GM04503 (cell line): ENCODE results near the gene HGFAC.
A peak's percentile ranks its signal among the peaks of the same experiment; 100 is the strongest.

Experiments used
- DNase-seq: peaks from one replicate; pipeline ENCODE4 v3.0.0-alpha.2; 2012; ENCODE audit warnings: low read depth

HGFAC gene

GRCh38 chr4:3426465-3427133 lies 15.2 kb upstream of the HGFAC start:
- DNase-seq = no peak

- no peak for DNase-seq
Measured at GRCh38 chr4:3427134-3427476, 14.7 kb upstream of the HGFAC start.

GRCh38 chr4:3427706-3428446 lies 13.9 kb upstream of the HGFAC start:
- DNase-seq = no peak

- DNase-seq = no peak
Measured at GRCh38 chr4:3429651-3430050, 12.1 kb upstream of the HGFAC start.

- DNase-seq = no peak
Measured at GRCh38 chr4:3430524-3430923, 11.2 kb upstream of the HGFAC start.

GRCh38 chr4:3431446-3431993 lies 10.2 kb upstream of the HGFAC start:
- no peak for DNase-seq

GRCh38 chr4:3432381-3432790 lies 9.4 kb upstream of the HGFAC start:
- DNase-seq = no peak

GRCh38 chr4:3433138-3433869 lies 8.5 kb upstream of the HGFAC start:
- no peak for DNase-seq

- DNase-seq = no peak
Measured at GRCh38 chr4:3434881-3435685, 6.7 kb upstream of the HGFAC start.

GRCh38 chr4:3435686-3435956 lies 6.1 kb upstream of the HGFAC start:
- DNase-seq = no peak

- DNase-seq = no peak
Measured at GRCh38 chr4:3436048-3436797, 5.5 kb upstream of the HGFAC start.

- peak; percentile 16 for DNase-seq
Measured at GRCh38 chr4:3436798-3437581, 4.8 kb upstream of the HGFAC start.

- no peak for DNase-seq
Measured at GRCh38 chr4:3437582-3437936, 4.2 kb upstream of the HGFAC start.

- no peak for DNase-seq
Measured at GRCh38 chr4:3437998-3438846, 3.5 kb upstream of the HGFAC start.

- no peak for DNase-seq
Measured at GRCh38 chr4:3438847-3439180, 3.0 kb upstream of the HGFAC start.

GRCh38 chr4:3439391-3439790 lies 2.4 kb upstream of the HGFAC start:
- no peak for DNase-seq

GRCh38 chr4:3440011-3440410 lies 1.8 kb upstream of the HGFAC start:
- no peak for DNase-seq

- peak; percentile 11 for DNase-seq
Measured at GRCh38 chr4:3440979-3441500, 728 bp upstream of the HGFAC start.

GRCh38 chr4:3442460-3442958 lies 741 bp downstream of the HGFAC start:
- DNase-seq = no peak
